GM12874 (cell line): ENCODE data around the gene SLC4A3.

Experiments used
- CTCF ChIP-seq: IDR thresholded peaks from 2 replicates; pipeline ENCODE4 v1.5.1; 2011; ENCODE audit warnings: low read depth, mild to moderate bottlenecking, control low read depth, low read length, moderate library complexity; ENCODE audit not compliant: insufficient read depth

The SLC4A3 gene

GRCh38 chr2:219627103-219628100, at the start of gene SLC4A3:
Gene SLC4A3, plus strand, starts transcription at chr2:219627630. Its CDS starts 363 bp downstream, at chr2:219627993.
- TF ChIP-seq CTCF: no peak

GRCh38 chr2:219578811-219579613, 48.4 kb upstream of the SLC4A3 start:
- TF ChIP-seq CTCF: no peak

GRCh38 chr2:219581346-219581745, 46.1 kb upstream of the SLC4A3 start:
- TF ChIP-seq CTCF: no peak

- TF ChIP-seq CTCF: no peak
These were observed 36.3 kb upstream of the SLC4A3 start for GRCh38 chr2:219591091-219591490.

GRCh38 chr2:219592736-219593135, 34.7 kb upstream of the SLC4A3 start:
- no peak for TF ChIP-seq CTCF

GRCh38 chr2:219593154-219593553, 34.3 kb upstream of the SLC4A3 start:
- no peak for TF ChIP-seq CTCF

- TF ChIP-seq CTCF: no peak
These were observed 32.2 kb upstream of the SLC4A3 start for GRCh38 chr2:219595256-219595655.
